T-helper 2 cell treated with Interferon-gamma antibody and Interleukin-4, amounts not matched to agents 5 μg/mL and 100 μg/mL, for 36 hours (primary cell): ENCODE measurements around the gene DOCK1.

ENCODE experiments used
- DNase-seq: peaks from one replicate; pipeline ENCODE4 v3.0.0; 2021; ENCODE audit warnings: low spot score
- H3K27ac Mint-ChIP-seq: one replicate; pipeline ENCODE4 v1.8.0; 2021; ENCODE audit warnings: mild to moderate bottlenecking, mixed read lengths
- H3K27me3 Mint-ChIP-seq: one replicate; pipeline ENCODE4 v1.8.0; 2021; ENCODE audit warnings: low read depth, mixed read lengths
- H3K36me3 Mint-ChIP-seq: one replicate; pipeline ENCODE4 v1.8.0; 2021; ENCODE audit warnings: low read depth, mixed read lengths
- H3K4me1 Mint-ChIP-seq: one replicate; pipeline ENCODE4 v1.8.0; 2021; ENCODE audit warnings: low read depth, mixed read lengths
- H3K4me3 Mint-ChIP-seq: one replicate; pipeline ENCODE4 v1.8.0; 2022; ENCODE audit warnings: mild to moderate bottlenecking, moderate library complexity, mixed read lengths
- H3K9me3 Mint-ChIP-seq: one replicate; pipeline ENCODE4 v1.8.0; 2021; ENCODE audit warnings: mixed read lengths

The DOCK1 gene

GRCh38 chr10:127364034-127364433 lies 458.8 kb downstream of the DOCK1 start:
- no peak for DNase-seq
- no peaks in the 10 kb centered on the region for H3K4me1 Mint-ChIP-seq
- no peaks in the 10 kb centered on the region for H3K27me3 Mint-ChIP-seq
- no peaks in the 10 kb centered on the region for H3K9me3 Mint-ChIP-seq
- no peak overlapping the region for H3K27ac Mint-ChIP-seq
- no peak overlapping the region for H3K4me3 Mint-ChIP-seq
- H3K36me3 Mint-ChIP-seq, result no peaks in the 10 kb centered on the region

- no peaks in the 10 kb centered on the region for H3K36me3 Mint-ChIP-seq
- H3K9me3 Mint-ChIP-seq, result no peaks in the 10 kb centered on the region
- no peak overlapping the region for H3K27ac Mint-ChIP-seq
- no peak overlapping the region for H3K4me3 Mint-ChIP-seq
- no peaks in the 10 kb centered on the region for H3K27me3 Mint-ChIP-seq
- no peak for DNase-seq
- H3K4me1 Mint-ChIP-seq, result no peaks in the 10 kb centered on the region
Observed at GRCh38 chr10:127368101-127368500, 462.9 kb downstream of the DOCK1 start.

GRCh38 chr10:127368929-127369328 lies 463.7 kb downstream of the DOCK1 start:
- DNase-seq, result no peak
- Mint-ChIP-seq H3K9me3 (no peaks in the 10 kb centered on the region), H3K27me3 (no peaks in the 10 kb centered on the region)

GRCh38 chr10:127370601-127371000 lies 465.4 kb downstream of the DOCK1 start:
- Mint-ChIP-seq H3K4me1 (no peaks in the 10 kb centered on the region), H3K27ac (no peak overlapping the region), H3K27me3 (no peaks in the 10 kb centered on the region), H3K9me3 (no peaks in the 10 kb centered on the region), H3K36me3 (no peaks in the 10 kb centered on the region), H3K4me3 (no peak overlapping the region)
- no peak for DNase-seq

More at GRCh38 chr10:127368929-127369328, 463.7 kb downstream of the DOCK1 start:
- Mint-ChIP-seq H3K4me3 (no peak overlapping the region), H3K27ac (no peak overlapping the region), H3K36me3 (no peaks in the 10 kb centered on the region), H3K4me1 (no peaks in the 10 kb centered on the region)

GRCh38 chr10:127372361-127372760 lies 467.1 kb downstream of the DOCK1 start:
- H3K36me3 Mint-ChIP-seq, result no peaks in the 10 kb centered on the region

GRCh38 chr10:127374074-127374680 lies 468.9 kb downstream of the DOCK1 start:
- no peaks in the 10 kb centered on the region for H3K27me3 Mint-ChIP-seq
- H3K27ac Mint-ChIP-seq, result no peak overlapping the region
- no peaks in the 10 kb centered on the region for H3K4me1 Mint-ChIP-seq
- no peak overlapping the region for H3K4me3 Mint-ChIP-seq
- no peaks in the 10 kb centered on the region for H3K9me3 Mint-ChIP-seq
- H3K36me3 Mint-ChIP-seq, result no peaks in the 10 kb centered on the region
- no peak for DNase-seq

More at GRCh38 chr10:127372361-127372760, 467.1 kb downstream of the DOCK1 start:
- no peak overlapping the region for H3K4me3 Mint-ChIP-seq
- H3K27ac Mint-ChIP-seq, result no peak overlapping the region
- no peak for DNase-seq
- H3K9me3 Mint-ChIP-seq, result no peaks in the 10 kb centered on the region
- no peaks in the 10 kb centered on the region for H3K4me1 Mint-ChIP-seq
- H3K27me3 Mint-ChIP-seq, result no peaks in the 10 kb centered on the region

GRCh38 chr10:127374901-127375300 lies 469.7 kb downstream of the DOCK1 start:
- Mint-ChIP-seq H3K4me3 (no peak overlapping the region), H3K9me3 (no peaks in the 10 kb centered on the region), H3K36me3 (no peaks in the 10 kb centered on the region), H3K27ac (no peak overlapping the region), H3K27me3 (no peaks in the 10 kb centered on the region), H3K4me1 (no peaks in the 10 kb centered on the region)
- DNase-seq, result no peak

GRCh38 chr10:127375461-127375860 lies 470.2 kb downstream of the DOCK1 start:
- Mint-ChIP-seq H3K27ac (no peak overlapping the region), H3K4me3 (no peak overlapping the region), H3K4me1 (no peaks in the 10 kb centered on the region), H3K36me3 (no peaks in the 10 kb centered on the region), H3K27me3 (no peaks in the 10 kb centered on the region), H3K9me3 (no peaks in the 10 kb centered on the region)
- no peak for DNase-seq

- Mint-ChIP-seq H3K4me1 (no peaks in the 10 kb centered on the region), H3K9me3 (no peaks in the 10 kb centered on the region), H3K4me3 (no peak overlapping the region)
Observed at GRCh38 chr10:127376071-127376470, 470.8 kb downstream of the DOCK1 start.

GRCh38 chr10:127378628-127379027 lies 473.4 kb downstream of the DOCK1 start:
- no peak overlapping the region for H3K27ac Mint-ChIP-seq
- no peak overlapping the region for H3K4me3 Mint-ChIP-seq
- H3K27me3 Mint-ChIP-seq, result no peaks in the 10 kb centered on the region
- DNase-seq, result no peak
- H3K9me3 Mint-ChIP-seq, result no peaks in the 10 kb centered on the region
- H3K4me1 Mint-ChIP-seq, result no peaks in the 10 kb centered on the region
- H3K36me3 Mint-ChIP-seq, result no peaks in the 10 kb centered on the region

More at GRCh38 chr10:127376071-127376470, 470.8 kb downstream of the DOCK1 start:
- no peaks in the 10 kb centered on the region for H3K27me3 Mint-ChIP-seq
- no peak for DNase-seq
- H3K36me3 Mint-ChIP-seq, result no peaks in the 10 kb centered on the region
- H3K27ac Mint-ChIP-seq, result no peak overlapping the region

GRCh38 chr10:127384532-127384931 lies 479.3 kb downstream of the DOCK1 start:
- H3K4me1 Mint-ChIP-seq, result no peaks in the 10 kb centered on the region
- DNase-seq, result no peak
- H3K4me3 Mint-ChIP-seq, result no peak overlapping the region
- H3K27ac Mint-ChIP-seq, result no peak overlapping the region
- no peaks in the 10 kb centered on the region for H3K9me3 Mint-ChIP-seq
- no peaks in the 10 kb centered on the region for H3K36me3 Mint-ChIP-seq
- no peaks in the 10 kb centered on the region for H3K27me3 Mint-ChIP-seq

GRCh38 chr10:127385066-127385465 lies 479.8 kb downstream of the DOCK1 start:
- Mint-ChIP-seq H3K36me3 (no peaks in the 10 kb centered on the region), H3K27me3 (no peaks in the 10 kb centered on the region), H3K4me3 (no peak overlapping the region), H3K9me3 (no peaks in the 10 kb centered on the region), H3K27ac (no peak overlapping the region), H3K4me1 (no peaks in the 10 kb centered on the region)
- DNase-seq, result no peak

GRCh38 chr10:127386606-127387327 lies 481.5 kb downstream of the DOCK1 start:
- Mint-ChIP-seq H3K36me3 (no peaks in the 10 kb centered on the region), H3K9me3 (no peaks in the 10 kb centered on the region), H3K4me1 (no peaks in the 10 kb centered on the region), H3K27me3 (no peaks in the 10 kb centered on the region), H3K4me3 (no peak overlapping the region), H3K27ac (no peak overlapping the region)
- no peak for DNase-seq

- H3K27me3 Mint-ChIP-seq, result no peaks in the 10 kb centered on the region
- no peaks in the 10 kb centered on the region for H3K4me1 Mint-ChIP-seq
- no peaks in the 10 kb centered on the region for H3K36me3 Mint-ChIP-seq
- H3K4me3 Mint-ChIP-seq, result no peak overlapping the region
- no peaks in the 10 kb centered on the region for H3K9me3 Mint-ChIP-seq
- H3K27ac Mint-ChIP-seq, result no peak overlapping the region
- DNase-seq, result no peak
Observed at GRCh38 chr10:127391875-127392274, 486.6 kb downstream of the DOCK1 start.
